ENCODE measurements around the gene DAB2IP.
"Not testable (repeated sequence)": the region's sequence is repeated elsewhere in the genome, so short reads cannot be mapped to it uniquely, and the experiment has no call there.

DAB2IP gene

DNA sequence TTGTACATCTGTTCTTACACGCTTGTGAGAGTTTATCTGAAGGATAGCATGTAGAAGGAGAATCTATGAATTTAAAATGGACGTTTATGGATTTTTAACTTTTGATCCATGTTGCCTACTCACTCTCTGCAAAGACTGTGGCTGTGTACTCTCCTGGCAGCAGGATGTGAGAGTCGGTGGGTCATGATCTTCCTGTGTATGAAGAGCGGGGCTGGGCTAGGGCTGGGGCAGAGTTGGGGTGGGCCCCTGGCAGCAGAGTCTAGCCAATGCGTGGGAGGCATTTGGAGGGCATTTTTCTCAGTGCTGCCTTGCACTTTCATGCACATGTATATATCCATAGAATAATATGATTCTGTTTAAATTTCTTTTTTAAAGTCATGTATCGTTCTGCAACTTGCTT is 24.0 kb upstream of the DAB2IP start:
- DNase-seq = no peak

DNA sequence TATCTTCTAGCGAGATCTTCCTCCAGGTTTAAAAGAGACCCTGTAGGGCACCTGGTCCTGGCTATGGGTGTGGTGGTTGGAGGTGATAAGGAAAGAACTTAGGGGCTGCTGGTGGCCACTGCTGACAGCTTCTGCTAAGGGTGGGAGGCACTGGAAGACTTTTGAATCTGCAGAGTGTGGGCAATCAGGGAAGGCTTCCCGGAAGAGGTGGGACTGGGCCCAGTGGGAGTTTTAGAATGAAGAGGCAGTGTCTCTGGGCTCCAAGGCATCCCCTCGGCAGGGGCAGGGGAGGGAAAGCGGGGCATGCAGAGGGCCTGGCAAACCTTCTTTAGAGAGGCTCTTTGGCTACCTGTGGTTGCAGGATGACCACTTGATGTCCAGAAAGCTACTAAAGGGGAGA is 23.0 kb upstream of the DAB2IP start:
- DNase-seq = no peak

DNA sequence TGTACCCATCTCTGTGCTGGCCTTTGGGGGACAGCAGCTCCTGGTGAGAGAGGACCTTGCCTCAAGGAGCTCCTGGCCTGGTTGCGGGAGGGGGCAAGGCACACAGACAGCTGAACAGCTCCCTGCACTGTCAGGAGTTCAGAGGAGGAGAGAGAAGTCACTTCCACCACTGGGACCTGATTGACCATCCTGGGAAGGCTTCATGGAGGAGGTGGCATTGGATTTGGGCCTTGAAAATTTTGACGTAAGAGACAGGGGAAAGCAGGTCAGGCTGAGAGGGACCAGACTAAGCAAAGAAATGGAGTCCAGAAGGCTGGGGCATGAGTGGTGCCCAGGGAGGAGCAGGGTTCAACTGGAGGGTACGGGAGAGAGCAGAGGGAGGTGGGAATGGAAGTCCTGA is 20.3 kb upstream of the DAB2IP start:
- no peak for DNase-seq

DNA sequence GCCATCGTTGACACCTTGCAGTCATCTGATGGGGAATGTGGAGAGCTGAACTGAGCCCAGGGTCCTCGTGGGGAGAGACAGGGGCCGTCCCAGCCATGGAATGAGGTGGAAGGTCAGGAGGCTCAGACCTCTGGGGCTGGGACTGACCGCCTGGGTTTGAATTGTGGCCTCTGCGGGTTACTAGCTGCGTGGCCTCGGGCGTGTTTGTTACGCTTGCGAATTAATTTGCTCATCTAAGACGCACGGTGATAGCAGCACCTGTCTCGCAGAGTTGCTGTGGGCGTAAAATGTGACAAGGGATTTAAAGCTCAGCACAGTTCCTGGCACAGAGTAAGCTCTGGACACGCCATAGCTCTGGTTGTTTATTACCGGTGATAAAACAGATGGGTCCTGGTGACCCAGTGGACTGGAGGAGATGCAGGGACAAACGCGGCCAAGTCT is 19.4 kb upstream of the DAB2IP start:
- no peak for DNase-seq

DNA sequence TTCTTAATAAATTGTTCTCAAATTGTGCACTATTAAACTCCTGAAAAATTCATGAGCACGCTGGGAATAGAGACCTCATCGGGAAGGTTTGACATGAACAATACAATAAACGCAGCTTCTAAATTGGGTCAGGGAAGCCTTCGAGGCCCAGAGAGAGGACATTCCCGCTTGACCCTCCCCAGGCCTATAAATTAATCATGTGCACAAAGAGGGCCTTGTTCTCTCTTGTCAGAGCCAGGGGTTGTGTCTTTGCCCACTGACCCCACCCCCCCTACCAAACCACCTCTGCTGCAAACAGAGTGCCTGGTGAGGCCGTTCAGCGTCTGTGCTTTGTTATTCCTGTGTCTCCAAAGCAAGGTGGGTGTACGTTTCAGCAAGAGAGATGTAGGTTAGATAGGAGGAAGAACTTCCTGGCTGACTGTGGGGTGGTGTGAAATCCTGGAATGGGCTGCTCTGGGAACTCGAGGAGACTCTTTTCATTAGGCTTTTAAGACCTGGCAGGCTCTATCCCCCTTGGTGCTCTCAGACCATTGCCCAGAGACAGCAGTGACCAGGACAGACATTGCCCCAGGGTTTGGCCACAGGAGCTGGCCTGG is 18.2 kb upstream of the DAB2IP start:
- no peak for DNase-seq

DNA sequence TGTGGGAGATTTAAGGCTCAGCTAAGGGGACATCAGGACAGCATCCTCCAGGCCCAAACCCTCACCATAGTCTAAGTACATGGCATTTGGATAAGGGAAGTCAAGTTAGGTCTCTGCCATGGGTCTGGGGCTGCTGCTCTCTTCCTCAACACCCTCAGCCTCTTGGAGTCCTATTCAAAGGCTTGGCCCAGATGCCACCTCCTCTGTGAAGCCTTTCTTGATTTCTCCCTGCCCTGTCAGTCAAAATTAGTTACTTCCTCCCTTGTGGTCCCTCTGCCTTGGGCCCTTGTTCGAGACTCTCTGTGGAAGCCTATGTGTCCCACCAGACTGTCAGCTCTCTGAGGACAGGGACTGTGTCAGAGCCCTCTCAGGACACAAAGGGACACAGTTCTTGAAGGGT is 17.7 kb upstream of the DAB2IP start:
- no peak for DNase-seq

DNA sequence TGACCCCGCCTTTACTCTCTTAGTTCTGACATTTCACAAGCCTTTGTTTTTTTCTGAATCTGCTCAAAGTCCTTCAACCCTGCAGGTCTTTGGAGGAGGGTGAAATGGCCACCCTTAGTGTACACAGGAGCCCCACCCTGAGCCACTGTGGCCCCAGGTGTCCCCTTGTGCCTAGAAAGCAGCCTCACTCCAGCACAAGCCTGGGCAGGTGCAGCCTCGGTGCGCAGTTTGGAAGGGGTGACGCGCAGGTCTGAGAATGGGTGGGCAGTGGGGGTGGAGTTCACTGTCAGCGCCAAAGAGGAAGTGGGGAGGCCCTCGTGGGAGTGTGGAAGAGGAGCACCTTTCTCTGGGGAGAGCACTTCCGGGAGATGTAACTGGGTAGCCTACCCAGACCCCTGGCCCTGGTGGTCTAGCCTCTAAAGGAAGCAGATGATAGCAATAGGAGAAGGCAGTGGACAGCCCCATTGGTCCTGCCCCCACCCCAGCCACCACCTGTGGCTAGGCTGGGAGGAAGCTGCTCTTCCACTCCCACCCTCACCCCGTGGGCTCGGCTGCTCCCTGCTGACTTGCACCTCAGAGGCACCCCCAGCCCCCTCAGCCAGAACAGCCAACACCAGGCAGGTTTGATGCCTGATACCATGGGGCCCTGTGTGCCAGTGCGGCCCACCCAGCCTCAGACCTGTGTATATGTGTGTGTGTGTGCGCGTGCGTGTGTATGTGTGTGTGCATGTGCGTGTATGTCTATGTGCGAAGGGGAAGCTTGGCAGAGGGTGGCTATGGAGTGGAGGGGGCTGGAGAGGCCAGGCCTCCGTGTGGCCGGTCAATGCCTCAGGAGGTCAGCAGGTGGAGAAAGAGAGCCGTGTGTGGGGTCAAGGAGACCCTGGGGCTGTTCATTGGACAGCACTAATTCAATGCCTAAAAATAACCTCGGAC is 16.8 kb upstream of the DAB2IP start:
- no peak for DNase-seq

DNA sequence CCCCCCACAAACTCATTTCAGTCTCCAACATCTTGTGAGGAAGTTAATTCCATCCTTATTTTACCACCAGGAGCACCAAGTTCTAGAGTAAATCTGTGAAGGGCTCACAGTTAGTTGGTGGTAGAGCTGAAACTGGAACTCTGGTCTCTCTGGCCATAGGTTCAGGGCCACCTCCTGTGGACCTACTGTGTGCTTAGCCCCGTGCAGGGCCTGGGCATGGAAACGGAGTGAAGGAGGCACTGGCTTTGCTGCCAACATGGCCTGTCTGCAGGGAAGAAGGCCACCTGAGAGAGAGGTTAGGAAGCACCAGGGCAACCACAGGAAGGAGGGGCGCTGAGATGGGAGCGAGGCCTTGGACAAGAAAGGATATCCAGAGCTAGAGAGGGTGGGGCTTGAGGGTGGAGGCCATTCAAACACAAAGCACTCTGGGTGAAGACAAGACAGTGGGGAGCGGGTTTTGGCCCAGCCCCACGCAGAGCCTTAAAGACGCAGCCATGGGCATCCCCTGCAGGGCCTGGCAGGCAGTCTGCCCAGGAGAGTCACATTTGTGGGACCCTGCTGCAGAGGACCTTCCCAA is 16.0 kb upstream of the DAB2IP start:
- no peak for DNase-seq

DNA sequence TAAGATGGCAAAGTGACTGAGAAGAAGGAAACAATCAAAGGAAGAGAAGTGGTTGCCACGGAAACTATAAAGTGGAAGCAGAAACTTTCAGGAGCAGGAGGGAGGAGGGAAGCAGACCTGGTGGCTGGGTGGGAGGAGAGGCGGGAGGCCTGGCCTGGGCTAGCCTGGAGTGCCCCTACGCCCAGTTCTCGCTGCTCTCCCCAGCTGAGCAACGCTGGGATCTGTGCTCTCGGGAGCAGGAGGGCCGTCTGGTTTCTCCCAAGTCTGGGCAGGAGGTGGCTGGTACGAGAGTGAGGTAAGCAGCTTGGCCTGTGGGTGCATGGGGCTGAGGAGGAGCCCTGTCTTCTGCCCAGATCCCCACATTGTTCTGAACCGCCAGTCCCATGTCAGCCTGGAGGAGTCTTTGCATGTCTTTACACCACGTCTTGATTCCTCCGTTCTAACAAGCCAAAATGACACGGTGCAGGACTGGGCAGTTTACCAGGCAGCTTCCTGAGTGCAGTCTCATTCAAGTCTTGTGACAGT is 15.0 kb upstream of the DAB2IP start:
- no peak for DNase-seq

DNA sequence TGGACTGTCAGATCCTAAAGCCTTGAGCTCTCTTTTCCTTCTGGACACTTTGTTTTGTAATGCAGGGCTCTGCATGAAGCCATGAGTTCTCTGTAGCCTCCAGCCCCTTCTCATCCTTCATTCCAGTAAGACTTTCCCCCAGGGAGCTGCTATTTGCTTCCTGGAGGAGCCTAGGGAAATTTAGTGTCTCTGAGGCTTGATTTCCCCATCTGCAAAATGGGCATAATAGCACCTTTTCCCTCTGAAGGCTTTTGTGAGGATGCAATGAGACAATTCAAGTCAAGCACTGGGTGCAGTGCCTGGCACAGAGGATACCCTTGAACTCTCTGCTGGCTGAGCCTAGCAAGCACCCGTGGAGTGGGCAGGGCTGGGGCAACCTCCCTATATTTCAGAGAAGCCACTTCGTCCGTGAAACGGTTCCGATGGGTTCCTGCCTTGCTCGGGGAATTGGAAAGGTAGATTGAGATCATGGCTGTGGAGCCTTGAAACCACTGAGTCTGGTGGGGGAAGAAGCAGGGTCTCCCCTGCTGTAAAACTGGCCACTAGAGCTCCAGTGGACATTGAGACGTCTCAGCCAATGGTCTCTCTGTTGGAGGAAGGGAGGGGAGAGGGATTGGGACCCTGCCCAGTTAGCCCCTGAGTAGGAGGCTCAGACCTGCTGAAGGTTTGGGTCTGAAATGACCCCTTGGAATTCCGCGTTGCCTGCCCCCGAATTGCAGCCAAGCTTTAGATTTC is 14.3 kb upstream of the DAB2IP start:
- no peak for DNase-seq

DNA sequence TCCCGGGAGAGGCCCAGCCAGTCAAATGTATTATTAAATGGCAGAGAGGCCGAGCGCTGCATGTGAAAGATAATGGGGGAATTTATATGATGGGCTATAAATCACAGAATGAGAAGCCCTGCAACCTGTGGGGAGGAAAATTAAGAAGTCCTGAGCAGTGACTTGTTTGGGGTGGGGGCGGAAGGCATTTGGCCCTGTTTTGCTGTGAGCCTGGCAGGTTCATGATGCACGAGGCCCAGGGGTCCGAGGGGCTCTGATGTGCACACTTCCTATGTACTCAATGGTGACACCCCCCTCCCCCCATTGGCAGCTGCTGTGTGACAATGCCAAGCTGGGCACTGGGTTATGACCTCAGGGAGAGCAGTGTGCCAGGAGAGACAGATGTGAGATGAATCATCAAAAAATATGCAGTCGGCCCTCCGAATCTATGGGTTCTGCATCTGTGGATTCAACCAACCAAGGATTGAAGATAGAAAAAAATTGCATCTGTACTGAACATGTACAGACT is 13.7 kb upstream of the DAB2IP start:
- DNase-seq = no peak

DNA sequence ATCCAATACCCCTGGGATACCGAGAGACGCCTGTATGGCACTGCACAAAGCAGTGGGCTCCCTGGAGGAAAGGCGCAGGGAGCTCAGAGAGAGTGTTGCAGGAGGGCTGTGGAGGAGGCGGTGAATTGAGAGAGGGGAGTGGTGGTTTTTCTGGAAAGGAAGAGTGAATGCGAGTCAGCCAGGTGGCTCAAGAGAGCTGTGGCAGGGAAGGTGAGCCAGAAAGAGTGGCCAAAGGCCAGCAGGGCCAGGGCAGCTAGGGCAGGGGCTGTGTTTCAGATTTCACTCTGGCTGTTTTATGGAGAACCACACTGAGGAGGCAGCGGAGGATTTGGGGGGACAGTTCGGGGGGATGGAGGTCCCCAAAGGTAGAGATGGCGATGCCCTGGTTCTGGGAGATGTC is 13.0 kb upstream of the DAB2IP start:
- no peak for DNase-seq

DNA sequence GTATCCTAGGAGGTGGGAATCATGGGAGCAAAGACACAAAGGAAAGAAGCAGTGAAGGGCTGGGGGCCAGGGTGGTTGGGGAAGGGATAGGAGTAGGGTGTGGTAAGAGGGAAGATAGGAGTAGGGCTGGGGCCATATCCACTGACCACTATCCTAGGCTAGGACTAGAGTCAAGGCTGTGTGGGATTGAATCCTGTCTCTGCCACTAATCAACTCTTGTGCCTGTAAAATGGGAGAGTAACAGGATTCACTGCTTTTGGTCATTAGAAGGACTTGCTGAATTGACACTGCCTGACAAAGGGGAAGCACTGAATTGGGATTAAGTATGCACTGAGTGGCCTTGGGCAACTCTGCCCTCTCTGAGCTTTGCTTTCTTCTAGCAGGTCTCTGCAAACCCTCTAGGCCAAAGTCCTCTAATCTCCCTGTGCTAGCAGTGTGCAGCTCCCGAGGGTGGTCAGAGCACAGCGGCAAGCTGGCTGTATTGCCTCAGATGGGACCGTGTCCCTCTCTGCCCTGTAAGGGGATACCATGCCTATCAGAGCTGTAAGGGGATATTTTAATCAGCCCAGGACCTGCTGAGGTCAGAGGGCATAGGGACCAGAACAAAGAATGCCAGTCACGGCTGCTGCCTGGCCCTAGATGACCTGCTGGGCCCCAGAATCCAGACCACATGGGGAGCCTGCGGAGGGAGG is 12.4 kb upstream of the DAB2IP start:
- no peak for DNase-seq

DNA sequence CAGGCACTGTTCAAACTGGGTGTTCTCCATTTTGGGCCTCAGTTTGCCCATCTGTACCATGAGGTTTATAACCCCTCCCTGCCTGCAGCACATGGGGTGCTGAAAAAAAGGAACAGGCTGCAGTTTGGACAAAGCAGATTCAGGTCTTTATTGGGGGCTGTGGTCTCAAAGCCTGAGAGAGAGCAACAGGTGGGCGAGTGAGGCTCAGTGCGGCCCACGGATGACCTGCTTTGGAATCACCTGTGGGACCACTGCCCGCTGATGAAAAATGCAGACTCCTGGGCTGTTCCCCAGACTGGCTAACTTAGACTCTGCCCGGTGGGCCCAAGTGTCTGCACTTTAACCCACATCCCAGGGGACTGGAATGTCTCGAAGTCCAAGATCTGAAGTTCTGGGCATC is 11.8 kb upstream of the DAB2IP start:
- no peak for DNase-seq

DNA sequence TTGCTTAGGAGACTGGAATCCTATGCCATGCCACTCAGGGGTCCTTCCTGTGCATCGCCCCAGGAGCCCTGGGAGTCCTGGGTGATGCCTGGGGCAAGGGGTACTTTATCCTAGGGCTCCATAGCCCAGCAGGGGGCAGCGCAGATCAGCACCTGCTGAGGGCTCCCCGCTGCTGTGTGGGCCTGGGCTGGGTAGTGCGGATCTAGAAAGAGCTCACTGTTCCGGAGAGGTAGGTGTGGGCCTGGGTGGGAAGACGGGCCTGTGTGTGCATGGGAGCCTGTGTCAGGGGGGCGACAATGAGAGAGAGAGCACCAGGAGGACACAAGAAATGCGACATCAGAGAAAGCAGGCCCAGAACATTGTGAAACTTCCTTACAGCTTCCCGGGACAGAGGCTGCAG is 11.4 kb upstream of the DAB2IP start:
- DNase-seq = no peak

DNA sequence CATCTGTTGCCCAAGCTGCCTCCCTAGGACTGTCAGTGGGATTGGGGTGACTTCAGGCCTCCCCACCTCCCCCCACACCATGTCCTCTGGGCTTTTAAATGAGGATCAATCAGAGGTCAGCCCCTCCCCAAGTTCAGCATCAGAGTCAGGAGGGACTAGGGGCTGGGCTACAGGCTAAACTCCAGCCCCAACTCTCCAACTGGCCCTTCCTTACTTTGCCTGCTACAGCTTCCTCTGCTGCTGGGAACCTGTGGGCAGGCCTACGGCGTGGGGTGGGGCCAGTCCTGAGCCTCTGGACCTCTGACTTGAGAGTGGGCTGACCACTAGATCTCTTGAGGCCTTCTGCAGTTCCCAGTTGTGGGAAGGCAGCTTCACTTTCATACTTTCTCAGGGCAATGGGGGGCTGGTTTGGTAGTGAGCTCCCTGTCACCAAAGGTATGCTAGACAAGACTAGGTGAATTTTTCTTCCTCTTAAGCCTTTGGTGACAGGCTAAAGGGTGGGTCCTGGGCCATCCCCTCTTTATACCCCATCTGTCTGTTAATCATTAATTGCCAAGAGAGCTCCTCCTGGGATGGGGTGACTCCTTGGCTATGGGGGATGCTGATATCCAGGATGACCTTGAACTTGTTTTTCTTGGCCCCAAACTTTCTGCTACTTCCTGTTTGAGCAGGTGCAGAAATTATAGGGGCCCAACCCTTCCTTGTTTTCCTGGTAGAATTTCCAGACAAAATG is 10.8 kb upstream of the DAB2IP start:
- no peak for DNase-seq

DNA sequence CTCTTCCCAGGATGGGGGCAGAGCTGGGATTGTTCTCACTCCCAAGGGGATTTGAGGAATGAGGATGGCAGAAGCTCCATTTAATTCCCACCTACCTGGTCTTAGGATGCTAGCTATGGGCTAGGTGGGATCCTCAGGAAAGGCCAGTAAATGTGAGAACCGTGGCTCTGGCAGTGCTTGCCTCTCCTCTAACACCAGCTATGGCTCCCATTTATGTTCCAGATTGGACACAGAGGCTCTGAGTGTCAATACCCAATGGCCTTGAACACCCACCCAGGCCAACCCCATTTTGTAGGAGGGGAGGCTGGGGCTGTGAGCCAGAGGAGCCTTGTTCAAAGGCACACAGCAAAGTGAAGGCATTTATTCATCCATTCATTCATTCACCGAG is 10.2 kb upstream of the DAB2IP start:
- no peak for DNase-seq

DNA sequence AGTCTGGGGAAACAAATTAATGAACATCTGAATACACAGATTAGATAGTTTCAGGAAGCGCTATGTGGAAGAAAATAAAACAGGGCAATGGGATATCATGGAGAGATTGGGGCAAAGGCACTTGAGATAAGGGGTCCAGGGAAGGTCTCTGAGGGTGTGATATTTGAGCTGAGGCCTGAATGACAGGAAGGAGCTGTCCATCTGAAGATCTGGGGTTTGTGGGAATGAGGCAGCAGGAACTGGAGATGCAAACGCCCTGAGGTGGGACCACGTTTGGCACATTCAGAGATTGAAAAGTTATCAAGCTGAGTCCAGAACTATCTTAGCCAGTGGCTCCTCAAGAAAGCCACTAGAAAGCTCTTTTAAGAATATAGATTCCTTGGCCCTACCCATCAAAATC is 8.7 kb upstream of the DAB2IP start:
- DNase-seq = no peak

DNA sequence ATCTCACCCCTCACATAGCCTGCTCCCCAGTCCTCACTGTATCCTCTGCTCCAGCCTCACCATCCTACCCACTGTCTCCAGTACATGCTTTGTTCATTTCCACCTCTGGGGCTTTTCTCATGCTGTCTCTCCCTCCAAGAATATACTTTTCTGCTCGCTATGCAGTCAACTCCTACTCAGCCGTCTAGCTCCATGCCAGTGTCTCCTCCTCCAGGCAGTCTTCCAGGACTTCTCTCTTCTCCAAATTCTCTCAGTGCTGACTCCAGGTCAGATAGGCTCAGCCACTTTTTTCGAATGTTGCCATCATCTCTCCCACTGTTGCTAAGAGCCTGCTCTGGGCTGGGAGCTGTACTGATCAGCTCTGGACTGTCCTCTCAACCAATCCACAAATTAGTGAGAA is 8.0 kb upstream of the DAB2IP start:
- no peak for DNase-seq

DNA sequence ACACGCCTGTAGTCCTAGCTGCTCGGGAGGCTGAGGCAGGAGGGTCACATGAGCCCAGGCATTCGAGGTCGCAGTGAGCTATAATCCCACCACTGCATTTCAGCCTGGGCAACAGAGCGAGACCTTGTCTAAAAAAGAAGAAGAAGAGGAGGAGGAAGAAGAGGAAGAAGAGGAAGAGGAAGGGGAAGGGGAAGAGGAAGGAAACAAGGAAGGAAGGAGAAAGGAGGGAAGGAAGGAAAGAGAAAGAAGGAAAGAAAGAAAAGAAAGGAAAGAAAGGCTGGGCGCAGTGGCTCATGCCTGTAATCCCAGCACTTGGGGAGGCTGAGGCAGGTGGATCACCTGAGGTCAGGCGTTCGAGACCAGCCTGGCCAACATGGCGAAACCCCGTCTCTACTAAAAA is 7.4 kb upstream of the DAB2IP start:
- DNase-seq = not testable (repeated sequence)

DNA sequence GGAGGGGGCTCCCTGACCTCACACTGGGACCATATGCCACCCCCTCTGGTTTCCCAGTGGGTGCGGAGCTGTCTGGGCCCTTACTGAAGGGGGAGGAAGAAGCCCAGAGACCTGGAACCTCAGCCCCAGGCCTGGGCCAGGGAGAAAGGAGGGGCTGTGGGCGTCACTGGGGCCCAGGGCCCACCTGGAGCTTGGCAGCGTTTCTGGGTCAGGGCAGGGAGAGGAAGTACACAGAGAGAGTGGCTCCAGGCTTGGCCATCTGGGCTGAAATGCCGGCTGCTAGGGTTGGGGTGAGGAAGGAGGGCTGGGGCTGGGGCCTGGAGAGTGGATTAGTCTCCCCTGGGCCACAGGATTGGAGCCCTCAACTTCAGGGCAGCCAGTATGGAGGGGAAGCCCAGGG is 6.4 kb upstream of the DAB2IP start:
- DNase-seq = no peak

Measured in activated CD4-positive, alpha-beta T cell treated with anti-CD3 and anti-CD28 coated beads for 1 hour (primary cell).